ENCODE results near the gene MINDY4. TPM values are rescaled to one million over a fixed set of nuclear protein-coding genes. Genes with fewer than 3 reads are reported as not detected.

The MINDY4 gene
- total RNA-seq, 4 donors from 2014 or later, result 4.6 to 14.1 (median 6.8) TPM

GRCh38 chr7:30874656-30875302 is 103.6 kb downstream of the MINDY4 start:
- Histone ChIP-seq H3K27me3 (no peaks in the 10 kb centered on the region), H3K4me1 (peaks cover 0 to under 1% (median 0%) of the 10 kb centered on the region in 4 donors), H3K9me3 (no peaks in the 10 kb centered on the region), H3K27ac (no peak overlapping the region), H3K4me3 (no peak overlapping the region), H3K36me3 (no peaks in the 10 kb centered on the region)
- 77 to 87% methylated on average over 5 of the region's 5 CpGs for WGBS, 2 donors (ENCODE audit: low coverage in 1 of 2)
- no peak for DNase-seq
- TF ChIP-seq EP300 (IDR thresholded peaks at IDR 0.05; ENCODE audit: low read depth) (no peak), CTCF (IDR thresholded peaks at IDR 0.05) (no peak), POLR2A (IDR thresholded peaks at IDR 0.05) (no peak), POLR2AphosphoS5 (IDR thresholded peaks at IDR 0.05) (no peak)
- intact Hi-C loops (cut with DNase I; ENCODE audit: low total_unique reads), result no loop called here
- in situ Hi-C loops (cut with MboI; ENCODE audit: low pct_ligation_motif_present in 1 of 4, low pct_unique_long_range_greater_than_20kb in 1 of 4, low sequenced_read_pairs in 3 of 4), result no loop called here

GRCh38 chr7:30877015-30877769 is 106.0 kb downstream of the MINDY4 start:
- in situ Hi-C loops (cut with MboI; ENCODE audit: low pct_ligation_motif_present in 1 of 4, low pct_unique_long_range_greater_than_20kb in 1 of 4, low sequenced_read_pairs in 3 of 4), result no loop called here
- H3K4me1 ChIP-seq, result peaks cover 0 to 6% (median 0%) of the 10 kb centered on the region in 4 donors
- TF ChIP-seq POLR2AphosphoS5 (IDR thresholded peaks at IDR 0.05) (no peak), CTCF (IDR thresholded peaks at IDR 0.05) (no peak), POLR2A (IDR thresholded peaks at IDR 0.05) (no peak), EP300 (IDR thresholded peaks at IDR 0.05; ENCODE audit: low read depth) (no peak)
- no peak overlapping the region for H3K4me3 ChIP-seq
- H3K36me3 ChIP-seq, result no peaks in the 10 kb centered on the region
- DNase-seq, result no peak
- no peaks in the 10 kb centered on the region for H3K9me3 ChIP-seq
- peak overlapping the region in 1 of 4 donors; percentile 19 for H3K27ac ChIP-seq
- intact Hi-C loops (cut with DNase I; ENCODE audit: low total_unique reads), result no loop called here
- 87 to 100% methylated on average over 3 to 8 of the region's 9 CpGs for WGBS, 2 donors (ENCODE audit: low coverage in 1 of 2)
- H3K27me3 ChIP-seq, result no peaks in the 10 kb centered on the region

- H3K27ac ChIP-seq, result no peak overlapping the region
- peaks cover 0 to 6% (median 0%) of the 10 kb centered on the region in 4 donors for H3K4me1 ChIP-seq
- no peaks in the 10 kb centered on the region for H3K27me3 ChIP-seq
- no peaks in the 10 kb centered on the region for H3K36me3 ChIP-seq
- WGBS, 2 donors (ENCODE audit: low coverage in 1 of 2), result 87% methylated on average over 5 of the region's 5 CpGs; no CpG with 5 or more reads in 1 of the 2 donors
- in situ Hi-C loops (cut with MboI; ENCODE audit: low pct_ligation_motif_present in 1 of 4, low pct_unique_long_range_greater_than_20kb in 1 of 4, low sequenced_read_pairs in 3 of 4) (no loop called here), intact Hi-C loops (cut with DNase I; ENCODE audit: low total_unique reads) (no loop called here)
- no peak overlapping the region for H3K4me3 ChIP-seq
- H3K9me3 ChIP-seq, result no peaks in the 10 kb centered on the region
- DNase-seq, result no peak
- TF ChIP-seq EP300 (IDR thresholded peaks at IDR 0.05; ENCODE audit: low read depth) (no peak), POLR2AphosphoS5 (IDR thresholded peaks at IDR 0.05) (no peak), POLR2A (IDR thresholded peaks at IDR 0.05) (no peak), CTCF (IDR thresholded peaks at IDR 0.05) (no peak)
Observed at GRCh38 chr7:30877993-30878392, 106.8 kb downstream of the MINDY4 start.

All from transverse colon (tissue), 4 donors.